LoVo (cell line): ENCODE measurements around the gene IL34.
"Not testable (repeated sequence)": the region's sequence is repeated elsewhere in the genome, so short reads cannot be mapped to it uniquely, and the experiment has no call there.

Experiments used
- DNase-seq: peaks from one replicate; pipeline ENCODE4 v3.0.0-alpha.2; 2016; ENCODE audit warnings: low spot score

Gene IL34

GRCh38 chr16:70659546-70659945 is 13.2 kb downstream of the IL34 start:
- DNase-seq: no peak

DNA sequence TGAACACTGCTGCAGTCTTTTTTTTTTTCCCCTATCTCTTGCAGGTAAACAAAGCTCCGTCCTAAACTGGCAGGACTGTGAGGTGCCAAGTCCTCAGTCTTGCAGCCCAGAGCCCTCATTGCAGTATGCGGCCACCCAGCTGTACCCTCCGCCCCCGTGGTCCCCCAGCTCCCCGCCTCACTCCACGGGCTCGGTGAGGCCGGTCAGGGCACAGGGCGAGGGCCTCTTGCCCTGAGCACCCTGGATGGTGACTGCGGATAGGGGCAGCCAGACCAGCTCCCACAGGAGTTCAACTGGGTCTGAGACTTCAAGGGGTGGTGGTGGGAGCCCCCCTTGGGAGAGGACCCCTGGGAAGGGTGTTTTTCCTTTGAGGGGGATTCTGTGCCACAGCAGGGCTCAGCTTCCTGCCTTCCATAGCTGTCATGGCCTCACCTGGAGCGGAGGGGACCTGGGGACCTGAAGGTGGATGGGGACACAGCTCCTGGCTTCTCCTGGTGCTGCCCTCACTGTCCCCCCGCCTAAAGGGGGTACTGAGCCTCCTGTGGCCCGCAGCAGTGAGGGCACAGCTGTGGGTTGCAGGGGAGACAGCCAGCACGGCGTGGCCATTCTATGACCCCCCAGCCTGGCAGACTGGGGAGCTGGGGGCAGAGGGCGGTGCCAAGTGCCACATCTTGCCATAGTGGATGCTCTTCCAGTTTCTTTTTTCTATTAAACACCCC is 13.8 kb downstream of the IL34 start:
- no peak for DNase-seq

GRCh38 chr16:70660672-70661350 is 14.5 kb downstream of the IL34 start:
- DNase-seq: no peak

DNA sequence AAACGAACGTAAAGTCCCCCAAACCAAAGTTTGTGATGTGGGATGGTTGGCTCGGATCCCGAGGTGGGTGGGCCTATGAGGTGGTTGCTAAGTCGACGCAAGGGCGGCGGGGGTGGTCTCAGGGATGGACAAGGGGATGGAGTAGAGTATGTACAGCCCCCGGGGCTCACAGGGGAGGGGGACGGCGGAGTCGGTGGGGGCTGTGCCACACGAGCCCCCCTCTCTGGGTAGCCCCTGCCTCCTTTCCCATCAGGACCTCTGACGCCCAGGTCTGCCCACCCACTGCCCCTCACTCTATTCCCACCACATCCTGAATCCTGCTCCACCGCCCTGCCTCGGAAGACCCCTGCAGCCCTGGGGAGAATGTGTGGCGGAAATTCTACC is 15.2 kb downstream of the IL34 start:
- DNase-seq: no peak

GRCh38 chr16:70661918-70662641 is 15.7 kb downstream of the IL34 start:
- DNase-seq: no peak

DNA sequence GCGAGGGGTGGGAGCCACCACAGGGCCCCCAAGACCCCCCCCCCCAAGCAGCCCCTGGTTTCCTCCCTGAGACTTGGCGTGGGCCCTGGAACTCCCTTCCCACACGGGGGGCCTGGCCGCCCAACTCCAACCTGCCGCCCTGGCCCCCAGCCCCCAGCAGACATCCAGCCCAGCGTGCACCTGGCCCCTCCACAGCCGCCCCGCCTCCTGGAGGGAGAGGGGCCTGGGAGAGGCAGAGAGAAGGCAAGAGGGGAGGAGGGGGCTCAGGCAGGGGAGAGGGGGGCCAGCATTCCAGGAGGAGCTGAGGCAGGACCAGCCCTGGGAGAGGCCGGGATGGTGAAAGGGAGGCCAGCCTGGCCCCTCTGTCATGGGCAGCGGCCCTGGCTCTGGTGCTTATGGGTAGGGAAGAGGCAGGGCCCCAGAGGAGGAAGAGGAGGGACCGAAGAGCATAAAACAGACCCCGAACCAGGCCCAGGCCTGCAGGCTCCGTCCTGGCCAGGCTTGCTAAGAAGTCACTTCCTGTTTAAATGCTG is 16.7 kb downstream of the IL34 start:
- DNase-seq: no peak

GRCh38 chr16:70663524-70664324 is 17.4 kb downstream of the IL34 start:
- DNase-seq: no peak

DNA sequence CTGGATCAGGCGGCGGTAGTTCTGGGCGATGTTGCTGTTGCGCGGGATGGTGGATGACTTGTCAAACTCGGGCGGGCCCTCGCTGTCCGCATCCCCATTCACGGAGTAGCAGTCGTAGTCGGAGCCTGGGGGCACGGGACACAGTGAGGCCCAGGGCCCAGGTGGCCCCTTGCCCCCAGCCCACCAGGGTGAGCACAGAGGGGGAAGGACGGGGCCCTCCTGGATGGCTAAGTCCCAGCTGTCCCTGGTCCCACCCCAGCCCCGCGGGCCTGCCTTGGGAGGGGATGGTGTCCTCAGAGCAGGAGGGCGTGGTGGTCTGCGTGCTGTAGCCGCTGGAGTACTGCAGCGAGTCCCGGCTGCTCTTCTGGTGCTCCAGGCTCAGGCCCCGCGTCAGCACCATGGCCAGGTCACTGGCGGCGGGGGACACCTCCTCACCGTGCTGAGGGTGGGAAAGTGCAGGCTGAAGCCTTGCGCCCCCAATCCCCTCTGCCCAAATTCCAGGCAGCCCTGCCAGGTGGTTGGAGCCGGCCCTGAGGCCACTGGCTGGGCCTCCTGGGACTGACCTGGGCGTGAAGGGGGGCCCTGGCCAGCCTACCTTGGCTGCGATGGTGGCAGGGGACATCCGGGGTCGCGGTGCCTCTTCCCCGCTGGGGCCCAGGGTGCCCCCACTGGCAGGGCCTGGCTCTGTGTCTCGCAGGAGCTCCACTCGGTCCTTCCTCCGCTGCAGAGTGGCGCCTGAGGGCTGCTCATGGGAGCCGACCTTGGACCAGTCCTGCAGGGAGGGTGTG is 18.2 kb downstream of the IL34 start:
- no peak for DNase-seq

DNA sequence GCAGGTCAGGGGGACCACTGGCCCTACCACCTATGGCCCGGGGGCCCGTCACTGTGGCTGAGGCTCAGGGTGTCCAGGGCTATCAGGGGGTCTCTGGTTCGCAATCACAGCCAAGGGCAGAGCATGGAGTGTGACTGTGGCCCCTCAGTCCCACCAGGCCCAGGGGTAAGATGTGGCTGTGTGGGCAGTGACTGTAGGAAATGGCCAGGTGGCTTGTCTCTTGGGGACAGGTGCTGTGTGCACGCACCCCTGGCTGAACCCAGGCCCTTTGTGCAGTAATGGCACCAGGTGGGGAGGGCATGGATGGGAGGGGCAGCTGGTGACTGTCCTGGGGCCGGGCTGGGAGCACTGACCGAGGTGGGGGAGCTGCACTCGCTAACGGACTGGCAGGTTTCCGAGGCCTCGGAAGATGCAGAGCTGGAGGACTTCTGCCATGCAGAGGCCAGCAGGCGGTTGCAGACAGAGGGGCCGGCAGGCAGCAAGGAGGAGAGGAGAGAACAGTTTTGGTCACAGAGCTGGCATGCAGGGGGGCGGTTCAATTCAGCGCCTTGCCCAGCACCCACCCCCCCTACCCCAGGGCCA is 18.8 kb downstream of the IL34 start:
- DNase-seq: no peak

- DNase-seq: no peak
Observed at GRCh38 chr16:70665806-70666735, 19.7 kb downstream of the IL34 start.

DNA sequence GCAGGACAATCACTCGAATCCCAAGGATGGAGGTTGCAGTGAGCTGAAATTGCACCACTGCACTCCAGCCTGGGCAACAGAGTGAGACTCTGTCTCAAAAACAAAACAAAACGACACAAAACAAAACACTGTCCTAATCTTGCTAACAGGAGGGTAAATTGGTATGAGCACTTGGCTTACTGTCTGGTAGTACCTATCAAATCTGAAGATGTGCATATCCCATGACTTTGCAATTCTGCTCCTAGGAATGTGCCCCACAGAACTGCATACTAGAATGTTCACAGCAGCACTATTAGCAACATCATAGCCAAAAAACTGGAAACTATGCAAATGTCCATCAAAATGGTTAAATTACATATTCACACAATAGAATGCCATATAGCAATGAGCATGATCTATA is 23.8 kb downstream of the IL34 start:
- no peak for DNase-seq

- DNase-seq: not testable (repeated sequence)
Observed at GRCh38 chr16:70670938-70671337, 24.6 kb downstream of the IL34 start.

- no peak for DNase-seq
Observed at GRCh38 chr16:70674221-70675014, 28.1 kb downstream of the IL34 start.

DNA sequence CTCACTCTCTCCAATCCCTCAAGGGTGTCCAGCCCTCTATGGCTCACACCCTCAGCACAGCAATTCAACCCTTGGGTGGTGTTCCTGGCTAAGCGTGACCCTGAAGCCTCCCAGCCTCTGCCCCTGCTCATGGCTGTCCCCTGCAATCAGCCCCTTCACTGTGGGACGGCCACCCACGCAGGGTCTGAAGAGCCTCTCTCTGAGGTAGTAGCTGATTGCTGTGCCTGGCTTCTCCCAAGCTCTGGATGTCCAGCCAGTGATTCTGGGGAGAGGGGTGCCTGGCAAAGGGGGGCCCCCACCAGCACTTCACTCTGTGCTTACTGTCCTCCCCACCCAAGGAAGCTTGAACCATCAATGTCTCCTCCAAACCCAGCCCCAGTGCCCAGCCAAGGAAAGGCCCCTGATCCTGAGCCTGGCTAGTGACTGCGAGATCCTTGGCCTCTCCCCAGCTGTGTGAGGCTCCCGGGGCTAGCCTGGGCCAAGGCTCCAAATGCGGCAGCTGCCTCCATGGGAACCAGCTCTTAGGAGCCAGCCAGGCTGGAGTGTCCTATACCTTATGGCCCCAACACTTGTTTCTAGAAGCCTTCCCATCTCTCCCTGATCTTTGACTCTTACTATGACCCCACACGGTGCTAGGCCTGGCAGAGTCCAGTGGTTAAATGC is 29.6 kb downstream of the IL34 start:
- no peak for DNase-seq

DNA sequence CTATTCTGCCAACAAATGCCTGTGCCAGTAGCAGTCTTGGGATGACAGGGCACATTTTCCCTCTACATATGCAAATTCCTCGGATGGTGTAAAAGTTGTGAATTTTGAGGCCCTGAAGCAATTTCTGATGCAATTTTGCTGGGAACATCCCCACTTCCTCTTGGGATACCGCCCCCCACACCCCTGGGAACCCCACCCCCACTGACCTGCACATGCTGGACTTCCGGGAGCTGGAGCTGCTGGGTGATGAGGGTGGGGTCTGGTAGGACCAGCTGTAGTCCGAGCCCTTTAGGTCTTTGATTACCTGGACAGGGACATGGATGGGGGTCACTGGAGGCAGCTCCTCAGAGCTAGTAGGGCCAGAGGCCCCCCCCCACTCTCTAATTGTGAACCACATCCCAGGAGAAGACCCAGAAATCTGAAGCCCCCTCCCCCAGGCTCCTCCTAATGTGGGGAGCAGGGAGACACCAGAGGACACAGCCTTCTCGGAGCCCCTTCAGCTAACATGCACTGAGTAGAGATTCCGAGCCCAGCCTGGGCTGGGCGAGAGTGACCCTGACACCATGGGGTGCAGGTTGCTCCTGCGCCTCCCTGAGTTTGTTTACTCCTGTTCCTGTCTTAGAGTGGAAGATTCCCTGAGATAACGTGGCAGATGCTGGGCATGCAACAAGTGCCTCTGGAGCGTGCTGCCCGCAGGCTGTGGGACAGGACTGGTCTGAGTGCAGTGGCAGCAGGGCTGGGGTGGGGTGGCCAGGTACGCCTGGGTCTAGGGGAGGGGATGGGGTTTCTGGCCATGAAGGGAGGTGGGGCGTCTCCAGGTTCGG is 30.5 kb downstream of the IL34 start:
- no peak for DNase-seq

DNA sequence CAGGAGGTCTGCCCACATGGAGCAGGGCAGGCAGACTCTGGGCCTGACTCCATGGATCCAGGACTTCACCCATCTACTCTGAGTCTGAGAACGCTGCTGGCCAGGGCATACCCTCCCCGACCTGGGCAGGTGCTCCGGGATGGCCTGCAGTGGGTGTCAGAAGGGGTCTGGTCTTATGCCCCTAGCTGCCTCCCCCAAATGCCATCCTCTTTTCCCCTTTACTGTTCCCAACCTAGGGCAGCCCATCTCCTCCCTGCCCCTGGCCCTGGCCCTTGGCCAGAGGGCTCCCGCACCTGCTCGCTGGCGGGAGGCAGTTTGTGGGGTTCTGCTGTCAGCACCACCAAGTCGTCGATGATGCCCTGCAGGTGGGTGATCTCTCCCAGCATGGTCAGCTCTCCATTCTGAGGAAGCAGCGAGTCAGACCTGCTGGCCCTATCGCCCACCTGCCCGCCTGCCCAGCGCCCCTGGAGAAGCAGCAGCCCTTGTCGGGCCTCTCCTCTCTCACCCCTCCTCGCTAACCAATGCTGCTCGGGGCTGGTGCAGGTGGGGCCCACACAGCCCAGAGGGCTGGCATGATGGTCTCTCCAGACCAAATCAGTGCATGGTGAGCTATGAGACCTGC is 31.3 kb downstream of the IL34 start:
- DNase-seq: no peak
